ENCODE measurements around the gene ING5. TPM values are rescaled to one million over a fixed set of nuclear protein-coding genes. Genes with fewer than 3 reads are reported as not detected.

ING5 gene
- total RNA-seq, 1 experiment from 2014 or later, result 32.1 TPM

DNA sequence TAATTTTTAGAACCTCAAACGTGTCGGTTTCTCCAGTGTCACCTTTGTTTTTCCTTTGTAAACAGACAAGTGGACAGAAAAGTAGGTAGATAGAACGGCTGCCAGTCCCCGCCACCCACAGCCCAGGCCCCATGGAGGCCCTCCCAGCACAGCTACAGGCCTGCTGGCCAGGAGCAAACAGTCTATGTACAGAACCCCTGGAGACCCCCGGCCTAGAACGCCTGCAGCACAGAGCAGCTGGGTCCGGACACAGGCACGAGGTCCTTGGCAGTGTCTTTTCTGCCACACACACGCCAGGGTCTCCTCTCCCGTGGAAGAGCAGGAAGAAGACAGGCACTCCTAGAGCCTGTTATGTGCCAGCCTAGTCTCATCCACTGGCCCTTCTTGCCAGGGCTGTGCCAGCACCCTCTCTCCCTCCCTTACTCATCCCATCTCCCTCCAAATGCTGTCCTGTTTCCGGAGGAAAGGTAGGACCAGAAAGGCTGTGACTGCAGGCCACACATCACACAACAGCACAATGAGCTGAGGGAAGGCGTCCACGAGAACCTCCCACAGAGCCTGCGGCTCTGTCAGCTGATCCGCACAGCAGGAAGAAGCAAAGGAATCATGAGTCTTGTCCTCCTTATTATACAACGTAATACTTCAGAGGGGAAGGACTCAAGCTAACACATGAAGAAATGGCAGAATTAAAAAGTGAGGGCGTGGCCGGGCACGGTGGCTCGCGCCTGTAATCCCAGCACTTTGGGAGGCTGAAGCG lies 22.9 kb upstream of the ING5 start:
- DNase-seq, result no peak
- Histone ChIP-seq H3F3A (ENCODE audit: low read length, unreplicated experiment) (no peaks in the 10 kb centered on the region), H3K9me2 (replicated peaks; ENCODE audit: low read length) (no peaks in the 10 kb centered on the region), H3K9ac (ENCODE audit: low read length) (no peak overlapping the region), H3K9me3 (ENCODE audit: low read length) (no peaks in the 10 kb centered on the region), H3K27ac (ENCODE audit: low read length) (no peak overlapping the region), H3K4me3 (ENCODE audit: low read length) (no peak overlapping the region), H3K27me3 (ENCODE audit: low read length) (no peaks in the 10 kb centered on the region), H4K20me1 (ENCODE audit: low read length) (no peaks in the 10 kb centered on the region), H3K4me2 (ENCODE audit: low read length) (no peak overlapping the region), H2AFZ (ENCODE audit: low read length) (no peak overlapping the region), H3K79me2 (ENCODE audit: low read length) (peaks cover 37% of the 10 kb centered on the region), H3K36me3 (ENCODE audit: low read depth, low read length) (peaks cover 31% of the 10 kb centered on the region), H3K4me1 (ENCODE audit: insufficient read depth, low read length) (peaks cover 18% of the 10 kb centered on the region)
- TF ChIP-seq, protein P1, sequence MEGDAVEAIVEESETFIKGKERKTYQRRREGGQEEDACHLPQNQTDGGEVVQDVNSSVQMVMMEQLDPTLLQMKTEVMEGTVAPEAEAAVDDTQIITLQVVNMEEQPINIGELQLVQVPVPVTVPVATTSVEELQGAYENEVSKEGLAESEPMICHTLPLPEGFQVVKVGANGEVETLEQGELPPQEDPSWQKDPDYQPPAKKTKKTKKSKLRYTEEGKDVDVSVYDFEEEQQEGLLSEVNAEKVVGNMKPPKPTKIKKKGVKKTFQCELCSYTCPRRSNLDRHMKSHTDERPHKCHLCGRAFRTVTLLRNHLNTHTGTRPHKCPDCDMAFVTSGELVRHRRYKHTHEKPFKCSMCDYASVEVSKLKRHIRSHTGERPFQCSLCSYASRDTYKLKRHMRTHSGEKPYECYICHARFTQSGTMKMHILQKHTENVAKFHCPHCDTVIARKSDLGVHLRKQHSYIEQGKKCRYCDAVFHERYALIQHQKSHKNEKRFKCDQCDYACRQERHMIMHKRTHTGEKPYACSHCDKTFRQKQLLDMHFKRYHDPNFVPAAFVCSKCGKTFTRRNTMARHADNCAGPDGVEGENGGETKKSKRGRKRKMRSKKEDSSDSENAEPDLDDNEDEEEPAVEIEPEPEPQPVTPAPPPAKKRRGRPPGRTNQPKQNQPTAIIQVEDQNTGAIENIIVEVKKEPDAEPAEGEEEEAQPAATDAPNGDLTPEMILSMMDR (conservative IDR thresholded peaks at IDR 0.05; ENCODE audit: low read depth, low read length), result no peak
- TF ChIP-seq EZH2phosphoT487 (IDR thresholded peaks at IDR 0.05; ENCODE audit: borderline replicate concordance, low read length) (no peak), EZH2 (IDR thresholded peaks at IDR 0.05; ENCODE audit: low read length, unreplicated experiment) (no peak)
- CTCF ChIA-PET, result no interaction called here
- ATAC-seq, result no peak
- no TSS peak for BruUV-seq (replicated peaks)
- POLR2A ChIA-PET (ENCODE audit: unreplicated experiment), result interaction anchor here (0.6 kb wide), 1 partner anchor 23 kb away, joined by 6 read pairs; no protein-coding TSS in a partner anchor
- intact Hi-C loops (cut with micrococcal nuclease), result no loop called here

DNA sequence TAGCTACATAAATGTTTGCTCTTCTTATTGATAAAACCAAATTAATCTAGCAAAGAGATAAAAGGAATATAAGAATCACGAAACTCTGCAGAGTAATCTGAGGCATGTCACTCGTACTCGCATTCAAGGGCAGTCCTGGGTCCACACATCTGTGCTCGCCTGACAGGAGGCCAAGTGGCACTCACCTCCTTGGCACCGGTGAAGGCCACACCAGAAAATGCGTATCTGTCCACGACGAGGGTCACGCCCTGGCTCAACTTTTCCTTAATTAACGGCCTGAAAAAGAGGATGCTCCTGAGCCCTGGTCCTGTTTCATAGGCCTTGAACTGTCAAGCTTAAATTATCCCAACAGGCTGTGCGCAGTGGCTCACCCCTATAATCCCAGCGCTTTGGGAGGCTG lies 21.8 kb upstream of the ING5 start:
- CTCF ChIA-PET, result no interaction called here
- no TSS peak for BruUV-seq (replicated peaks)
- no peak overlapping the region for H2AFZ ChIP-seq (ENCODE audit: low read length)
- no peaks in the 10 kb centered on the region for H3F3A ChIP-seq (ENCODE audit: low read length, unreplicated experiment)
- H3K9me2 ChIP-seq (replicated peaks; ENCODE audit: low read length), result no peaks in the 10 kb centered on the region
- peaks cover 48% of the 10 kb centered on the region for H3K79me2 ChIP-seq (ENCODE audit: low read length)
- no peak for TF ChIP-seq EZH2phosphoT487 (IDR thresholded peaks at IDR 0.05; ENCODE audit: borderline replicate concordance, low read length)
- POLR2A ChIA-PET (ENCODE audit: unreplicated experiment), result no interaction called here
- no peak for DNase-seq
- no peak overlapping the region for H3K4me2 ChIP-seq (ENCODE audit: low read length)
- H3K4me3 ChIP-seq (ENCODE audit: low read length), result no peak overlapping the region
- no peak for ATAC-seq
- H3K27ac ChIP-seq (ENCODE audit: low read length), result no peak overlapping the region
- intact Hi-C loops (cut with micrococcal nuclease), result no loop called here
- peaks cover 38% of the 10 kb centered on the region for H3K36me3 ChIP-seq (ENCODE audit: low read depth, low read length)
- no peak overlapping the region for H3K9ac ChIP-seq (ENCODE audit: low read length)
- no peaks in the 10 kb centered on the region for H3K9me3 ChIP-seq (ENCODE audit: low read length)
- peaks cover 18% of the 10 kb centered on the region for H3K4me1 ChIP-seq (ENCODE audit: insufficient read depth, low read length)
- H3K27me3 ChIP-seq (ENCODE audit: low read length), result no peaks in the 10 kb centered on the region
- H4K20me1 ChIP-seq (ENCODE audit: low read length), result no peaks in the 10 kb centered on the region

DNA sequence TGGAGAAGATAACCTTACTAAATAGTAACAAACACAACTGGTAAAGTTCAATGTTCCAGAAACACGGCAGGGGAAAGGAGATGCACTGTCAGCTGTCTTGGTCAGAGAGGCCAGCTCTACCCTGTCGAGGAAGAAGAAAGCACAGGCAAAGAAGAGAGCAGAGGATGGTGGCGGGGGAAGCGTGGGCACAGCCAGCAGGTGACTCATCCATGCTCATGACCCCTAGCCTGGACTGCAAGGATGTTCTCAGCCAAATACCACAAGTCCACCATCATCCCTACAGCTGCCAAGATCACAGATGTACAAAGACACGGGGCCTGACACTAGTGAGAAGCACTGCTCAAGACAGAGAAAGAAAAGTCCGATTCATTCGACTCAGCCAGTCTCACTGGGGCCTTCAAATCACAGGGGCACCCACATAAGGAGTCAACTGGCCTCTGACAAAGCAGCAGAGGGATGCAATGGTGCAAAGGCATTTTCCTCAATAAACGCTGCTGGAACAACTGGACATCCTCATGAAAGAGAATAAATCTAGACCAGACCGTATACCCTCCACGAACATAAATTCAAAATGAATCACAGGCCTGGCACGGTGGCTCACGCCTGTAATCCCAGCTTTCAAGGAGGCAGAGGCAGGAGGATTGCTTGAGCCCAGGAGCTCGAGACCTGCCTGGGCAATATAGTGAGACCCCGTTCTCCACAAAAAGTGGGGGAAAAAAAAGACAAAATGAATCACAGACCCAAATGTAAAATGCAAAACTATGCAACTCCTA lies 20.8 kb upstream of the ING5 start:
- Histone ChIP-seq H3K4me2 (ENCODE audit: low read length) (peak overlapping the region; percentile 45), H3K9me3 (ENCODE audit: low read length) (no peaks in the 10 kb centered on the region), H3F3A (ENCODE audit: low read length, unreplicated experiment) (no peaks in the 10 kb centered on the region), H3K27ac (ENCODE audit: low read length) (peak overlapping the region; percentile 39; the same call in 1 of the 2 replicates), H3K27me3 (ENCODE audit: low read length) (no peaks in the 10 kb centered on the region), H2AFZ (ENCODE audit: low read length) (no peak overlapping the region), H3K4me3 (ENCODE audit: low read length) (no peak overlapping the region), H3K4me1 (ENCODE audit: insufficient read depth, low read length) (peaks cover 22% of the 10 kb centered on the region), H3K79me2 (ENCODE audit: low read length) (peaks cover 57% of the 10 kb centered on the region), H4K20me1 (ENCODE audit: low read length) (no peaks in the 10 kb centered on the region), H3K9me2 (replicated peaks; ENCODE audit: low read length) (no peaks in the 10 kb centered on the region), H3K36me3 (ENCODE audit: low read depth, low read length) (peaks cover 34% of the 10 kb centered on the region), H3K9ac (ENCODE audit: low read length) (no peak overlapping the region)
- DNase-seq, result peak; percentile 70
- intact Hi-C loops (cut with micrococcal nuclease), result no loop called here
- peak; percentile 95 for ATAC-seq
- ChIA-PET CTCF (no interaction called here), POLR2A (ENCODE audit: unreplicated experiment) (interaction anchor here (0.6 kb wide), 1 partner anchor 21 kb away, joined by 3 read pairs; no protein-coding TSS in a partner anchor)
- TF ChIP-seq EZH2 (IDR thresholded peaks at IDR 0.05; ENCODE audit: low read length, unreplicated experiment), result no peak
- TF ChIP-seq, protein P1 (conservative IDR thresholded peaks at IDR 0.05; ENCODE audit: low read depth, low read length), result no peak
- no TSS peak for BruUV-seq (replicated peaks)

All from PC-3 (cell line).